AG04450 (cell line): Measurements from ENCODE around the gene CAPN7. TPM values are rescaled to one million over a fixed set of nuclear protein-coding genes. Genes with fewer than 3 reads are reported as not detected.

Experiments
- CTCF ChIA-PET: fragments of 300-600, 350-600 bp; formaldehyde crosslinking; extraction: SDS; loops from one replicate; lab custom pipeline; 2022; ENCODE audit warnings: antibody characterized with exemption, inconsistent platforms; lab: Charles Lee
- POLR2A ChIA-PET: fragments of 350-600 bp; formaldehyde crosslinking; extraction: SDS; loops from one replicate; lab custom pipeline; 2021; ENCODE audit warnings: antibody characterized with exemption, inconsistent platforms; lab: Yijun Ruan, JAX
- DNase-seq: peaks from one replicate; pipeline ENCODE4 v3.0.0-alpha.2; 2011; ENCODE audit warnings: low read depth, low spot score
- H3K27ac ChIP-seq: one replicate; pipeline ENCODE4 v1.5.1; 2012; ENCODE audit warnings: low read depth, low read length, control low read depth
- H3K27me3 ChIP-seq: one replicate; pipeline ENCODE4 v1.6.0; 2012; ENCODE audit warnings: low read length; ENCODE audit not compliant: control insufficient read depth, insufficient read depth
- H3K4me3 ChIP-seq: 2 replicates; pipeline ENCODE4 v1.5.1; 2011; ENCODE audit warnings: mild to moderate bottlenecking, low read depth, low read length, control low read depth
- H3K9me3 ChIP-seq: 2 replicates; pipeline ENCODE4 v1.5.1; 2012; ENCODE audit warnings: low read length; ENCODE audit not compliant: control insufficient read depth, insufficient read depth
- polyA plus RNA-seq: library from polyadenylated mRNA; depleted of rRNA; stranded (reverse); fragments of >200 nt; gene quantifications from 2 replicates; pipeline ENCODE4 v1.2.3, GENCODE V29; 2011
- TF ChIP-seq, protein P1 (sequence below): IDR thresholded peaks from 2 replicates; pipeline ENCODE4 v1.5.1; 2011; ENCODE audit warnings: low read depth, low read length, control low read depth, inconsistent platforms

The CAPN7 gene
- polyA plus RNA-seq, 1 experiment = 29.0 TPM

DNA sequence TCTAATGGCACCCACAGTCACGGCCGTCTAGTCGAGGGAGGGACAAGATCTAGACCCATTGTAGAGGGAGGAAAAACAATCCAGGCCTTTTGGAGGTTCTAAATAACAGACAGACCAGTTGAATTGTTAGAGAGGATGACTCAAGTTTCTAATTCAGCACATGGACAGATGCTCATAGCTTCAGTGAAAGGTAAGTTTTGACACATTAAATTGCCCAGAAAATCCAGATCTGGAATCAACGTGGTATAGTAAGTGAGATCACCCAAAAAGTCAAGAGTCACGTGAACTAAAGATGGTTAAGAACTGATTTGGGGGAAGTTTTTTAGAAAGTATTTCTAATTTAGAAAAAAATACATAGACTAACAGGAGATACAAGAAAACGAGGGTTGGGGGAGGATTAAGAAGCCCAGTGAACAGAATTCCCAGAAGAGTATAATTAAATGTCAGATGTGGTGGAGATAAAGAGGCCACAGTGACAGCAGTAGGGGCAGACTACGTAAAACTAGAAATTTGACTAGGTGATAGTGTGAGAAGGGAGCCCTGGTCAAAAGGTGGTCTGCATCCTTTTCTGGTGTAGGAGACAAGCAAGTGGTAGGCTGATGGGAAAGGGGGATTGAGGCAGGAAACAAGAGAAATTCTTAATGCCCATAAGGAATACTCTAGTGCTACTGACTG lies 47.1 kb downstream of the CAPN7 start:
- POLR2A ChIA-PET = no interaction called here
- H3K9me3 ChIP-seq = no peaks in the 10 kb centered on the region
- DNase-seq = no peak
- H3K27me3 ChIP-seq = no peaks in the 10 kb centered on the region
- no peak overlapping the region for H3K4me3 ChIP-seq
- TF ChIP-seq, protein P1, sequence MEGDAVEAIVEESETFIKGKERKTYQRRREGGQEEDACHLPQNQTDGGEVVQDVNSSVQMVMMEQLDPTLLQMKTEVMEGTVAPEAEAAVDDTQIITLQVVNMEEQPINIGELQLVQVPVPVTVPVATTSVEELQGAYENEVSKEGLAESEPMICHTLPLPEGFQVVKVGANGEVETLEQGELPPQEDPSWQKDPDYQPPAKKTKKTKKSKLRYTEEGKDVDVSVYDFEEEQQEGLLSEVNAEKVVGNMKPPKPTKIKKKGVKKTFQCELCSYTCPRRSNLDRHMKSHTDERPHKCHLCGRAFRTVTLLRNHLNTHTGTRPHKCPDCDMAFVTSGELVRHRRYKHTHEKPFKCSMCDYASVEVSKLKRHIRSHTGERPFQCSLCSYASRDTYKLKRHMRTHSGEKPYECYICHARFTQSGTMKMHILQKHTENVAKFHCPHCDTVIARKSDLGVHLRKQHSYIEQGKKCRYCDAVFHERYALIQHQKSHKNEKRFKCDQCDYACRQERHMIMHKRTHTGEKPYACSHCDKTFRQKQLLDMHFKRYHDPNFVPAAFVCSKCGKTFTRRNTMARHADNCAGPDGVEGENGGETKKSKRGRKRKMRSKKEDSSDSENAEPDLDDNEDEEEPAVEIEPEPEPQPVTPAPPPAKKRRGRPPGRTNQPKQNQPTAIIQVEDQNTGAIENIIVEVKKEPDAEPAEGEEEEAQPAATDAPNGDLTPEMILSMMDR = no peak
- no peak overlapping the region for H3K27ac ChIP-seq
- CTCF ChIA-PET = interaction anchor here (0.9 to 2.2 kb wide), 3 partner anchors 10 to 152 kb away, joined by 3 to 12 read pairs (median 5); no protein-coding TSS in a partner anchor

DNA sequence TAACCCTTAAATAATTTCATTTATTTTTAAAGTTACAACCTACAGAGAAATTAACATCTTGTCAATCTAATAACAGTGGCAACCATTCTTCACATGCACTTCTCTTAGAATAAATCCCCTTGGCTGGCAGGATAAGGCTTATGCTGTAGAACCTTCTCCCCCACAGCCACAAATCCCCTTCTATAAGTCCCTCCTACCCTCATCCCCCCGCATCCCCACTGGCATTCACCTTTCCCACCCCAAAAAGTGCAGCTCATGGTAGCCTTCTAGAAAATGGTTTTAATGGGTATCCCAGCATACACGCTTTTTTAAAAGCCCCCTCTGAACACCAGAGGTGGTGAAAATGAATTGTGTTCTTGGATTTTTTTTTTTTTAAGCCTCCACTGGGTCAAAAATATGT lies 49.2 kb downstream of the CAPN7 start:
- TF ChIP-seq, protein P1 = no peak
- POLR2A ChIA-PET = no interaction called here
- CTCF ChIA-PET = interaction anchor here (5.5 kb wide), 1 partner anchor 13 kb away, joined by 34 read pairs; no protein-coding TSS in a partner anchor
- DNase-seq = no peak
- Histone ChIP-seq H3K27me3 (no peaks in the 10 kb centered on the region), H3K4me3 (no peak overlapping the region), H3K27ac (no peak overlapping the region), H3K9me3 (no peaks in the 10 kb centered on the region)

DNA sequence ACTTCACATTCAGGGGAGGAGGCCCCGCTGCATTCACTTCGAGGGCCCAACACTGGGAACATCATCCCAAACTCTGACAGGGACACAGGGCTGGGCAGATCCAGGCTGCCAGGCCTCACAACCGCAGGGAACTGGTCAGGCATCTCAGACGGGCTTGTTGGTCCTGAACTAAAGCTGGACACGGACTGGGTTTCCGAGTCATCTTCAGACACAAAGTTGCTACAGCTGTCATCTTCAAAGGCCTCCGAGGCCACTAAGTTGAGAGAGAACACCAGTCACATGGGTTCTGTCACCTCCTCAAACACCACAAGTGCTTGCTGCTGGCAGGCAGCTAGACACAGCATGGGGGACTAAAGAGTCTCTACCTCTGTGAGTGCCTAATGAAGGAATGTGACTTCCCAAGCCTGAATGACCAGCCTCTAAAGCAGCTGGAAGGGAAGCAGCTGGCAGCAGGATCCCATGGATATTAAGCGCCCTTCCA lies 50.9 kb downstream of the CAPN7 start:
- Histone ChIP-seq H3K27ac (no peak overlapping the region), H3K9me3 (no peaks in the 10 kb centered on the region), H3K27me3 (no peaks in the 10 kb centered on the region), H3K4me3 (no peak overlapping the region)
- CTCF ChIA-PET = interaction anchor here (2.0 to 5.5 kb wide), 3 partner anchors 11 to 148 kb away, joined by 8 to 34 read pairs (median 12); partner anchors contain the start of gene SH3BP5
- DNase-seq = no peak
- POLR2A ChIA-PET = no interaction called here
- TF ChIP-seq, protein P1 = no peak

DNA sequence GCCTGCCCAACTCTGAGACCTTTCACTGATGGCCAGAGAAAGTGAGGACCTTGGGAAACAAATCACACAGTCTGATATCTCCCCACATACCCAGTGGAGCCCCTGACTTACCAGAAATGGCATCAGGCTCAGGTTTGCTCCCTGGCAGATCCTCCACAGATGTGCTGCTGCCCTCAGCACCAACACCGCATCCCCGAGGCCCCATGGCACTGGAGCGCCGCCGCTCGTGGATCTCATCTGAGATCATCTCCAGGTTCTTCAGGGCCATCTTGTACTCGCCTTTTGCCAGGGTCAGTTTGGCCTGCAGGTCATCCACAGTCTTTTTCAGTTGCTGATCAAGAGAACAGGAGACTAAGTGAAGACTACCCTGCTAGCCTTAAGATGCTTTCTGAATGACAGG lies 52.7 kb downstream of the CAPN7 start:
- Histone ChIP-seq H3K9me3 (no peaks in the 10 kb centered on the region), H3K27ac (no peak overlapping the region), H3K4me3 (no peak overlapping the region), H3K27me3 (no peaks in the 10 kb centered on the region)
- ChIA-PET CTCF (interaction anchor here (0.6 to 5.5 kb wide), 4 partner anchors 9 to 146 kb away, joined by 5 to 34 read pairs (median 11); partner anchors contain the start of gene SH3BP5), POLR2A (no interaction called here)
- TF ChIP-seq, protein P1 = no peak
- DNase-seq = no peak

DNA sequence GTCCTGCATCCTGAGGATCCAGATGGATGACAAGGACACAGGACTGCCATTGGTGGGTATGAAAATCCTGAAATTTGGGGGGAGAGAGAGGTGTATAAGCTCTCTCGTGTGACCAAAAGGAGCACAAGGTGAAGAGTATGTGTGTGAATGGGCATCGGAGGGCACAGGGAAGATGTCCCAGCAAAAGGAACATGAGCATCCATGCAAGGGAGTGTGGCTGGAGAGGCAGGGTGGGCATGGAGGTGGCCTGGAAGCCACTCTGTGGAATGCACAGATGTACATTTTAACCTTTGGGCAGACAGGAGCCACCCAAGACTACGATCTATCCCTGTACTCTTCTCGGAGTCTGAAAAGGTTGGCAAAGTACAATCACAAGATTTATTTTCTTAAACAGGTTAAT lies 54.5 kb downstream of the CAPN7 start:
- Histone ChIP-seq H3K9me3 (no peaks in the 10 kb centered on the region), H3K27ac (no peak overlapping the region), H3K27me3 (no peaks in the 10 kb centered on the region), H3K4me3 (no peak overlapping the region)
- no peak for DNase-seq
- ChIA-PET CTCF (interaction anchor here (2.7 to 5.5 kb wide), 2 partner anchors 7 to 144 kb away, joined by 14 to 34 read pairs; no protein-coding TSS in a partner anchor), POLR2A (no interaction called here)
- TF ChIP-seq, protein P1 = no peak
